ENCODE data around the gene ATP9A. TPM values are rescaled to one million over a fixed set of nuclear protein-coding genes. Genes with fewer than 3 reads are reported as not detected.

Gene ATP9A
- polyA plus RNA-seq, 1 of the 3 experiments (the other 2 are of a cell fraction), result 11.0 TPM

DNA sequence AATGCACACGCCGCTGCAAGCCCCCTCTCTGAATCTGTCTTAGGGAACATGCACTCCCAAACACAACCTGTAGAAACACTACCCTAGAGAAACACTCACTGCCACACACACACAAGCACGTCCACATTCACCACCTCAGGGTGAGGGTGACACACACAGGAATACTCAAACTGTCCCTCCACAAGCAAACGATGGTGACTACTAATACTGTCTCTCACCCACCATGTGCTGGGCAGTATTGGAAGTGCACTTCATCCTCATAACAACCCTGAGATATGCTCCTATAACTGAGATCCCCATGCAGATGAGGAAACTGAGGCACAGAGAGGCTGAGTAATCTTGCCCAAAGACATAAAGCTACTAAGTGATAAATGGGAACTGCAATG, 55.0 kb downstream of the ATP9A start (continued):
- TF ChIP-seq, protein P1, sequence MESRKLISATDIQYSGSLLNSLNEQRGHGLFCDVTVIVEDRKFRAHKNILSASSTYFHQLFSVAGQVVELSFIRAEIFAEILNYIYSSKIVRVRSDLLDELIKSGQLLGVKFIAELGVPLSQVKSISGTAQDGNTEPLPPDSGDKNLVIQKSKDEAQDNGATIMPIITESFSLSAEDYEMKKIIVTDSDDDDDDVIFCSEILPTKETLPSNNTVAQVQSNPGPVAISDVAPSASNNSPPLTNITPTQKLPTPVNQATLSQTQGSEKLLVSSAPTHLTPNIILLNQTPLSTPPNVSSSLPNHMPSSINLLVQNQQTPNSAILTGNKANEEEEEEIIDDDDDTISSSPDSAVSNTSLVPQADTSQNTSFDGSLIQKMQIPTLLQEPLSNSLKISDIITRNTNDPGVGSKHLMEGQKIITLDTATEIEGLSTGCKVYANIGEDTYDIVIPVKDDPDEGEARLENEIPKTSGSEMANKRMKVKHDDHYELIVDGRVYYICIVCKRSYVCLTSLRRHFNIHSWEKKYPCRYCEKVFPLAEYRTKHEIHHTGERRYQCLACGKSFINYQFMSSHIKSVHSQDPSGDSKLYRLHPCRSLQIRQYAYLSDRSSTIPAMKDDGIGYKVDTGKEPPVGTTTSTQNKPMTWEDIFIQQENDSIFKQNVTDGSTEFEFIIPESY (IDR thresholded peaks at IDR 0.05; ENCODE audit: borderline replicate concordance, low read depth), result no peak
- TF ChIP-seq TCF12 (IDR thresholded peaks at IDR 0.05) (no peak), JUND (IDR thresholded peaks at IDR 0.05) (no peak), POLR2AphosphoS5 (IDR thresholded peaks at IDR 0.05; ENCODE audit: low read depth, low read length) (no peak)
- TF ChIP-seq, protein P2, sequence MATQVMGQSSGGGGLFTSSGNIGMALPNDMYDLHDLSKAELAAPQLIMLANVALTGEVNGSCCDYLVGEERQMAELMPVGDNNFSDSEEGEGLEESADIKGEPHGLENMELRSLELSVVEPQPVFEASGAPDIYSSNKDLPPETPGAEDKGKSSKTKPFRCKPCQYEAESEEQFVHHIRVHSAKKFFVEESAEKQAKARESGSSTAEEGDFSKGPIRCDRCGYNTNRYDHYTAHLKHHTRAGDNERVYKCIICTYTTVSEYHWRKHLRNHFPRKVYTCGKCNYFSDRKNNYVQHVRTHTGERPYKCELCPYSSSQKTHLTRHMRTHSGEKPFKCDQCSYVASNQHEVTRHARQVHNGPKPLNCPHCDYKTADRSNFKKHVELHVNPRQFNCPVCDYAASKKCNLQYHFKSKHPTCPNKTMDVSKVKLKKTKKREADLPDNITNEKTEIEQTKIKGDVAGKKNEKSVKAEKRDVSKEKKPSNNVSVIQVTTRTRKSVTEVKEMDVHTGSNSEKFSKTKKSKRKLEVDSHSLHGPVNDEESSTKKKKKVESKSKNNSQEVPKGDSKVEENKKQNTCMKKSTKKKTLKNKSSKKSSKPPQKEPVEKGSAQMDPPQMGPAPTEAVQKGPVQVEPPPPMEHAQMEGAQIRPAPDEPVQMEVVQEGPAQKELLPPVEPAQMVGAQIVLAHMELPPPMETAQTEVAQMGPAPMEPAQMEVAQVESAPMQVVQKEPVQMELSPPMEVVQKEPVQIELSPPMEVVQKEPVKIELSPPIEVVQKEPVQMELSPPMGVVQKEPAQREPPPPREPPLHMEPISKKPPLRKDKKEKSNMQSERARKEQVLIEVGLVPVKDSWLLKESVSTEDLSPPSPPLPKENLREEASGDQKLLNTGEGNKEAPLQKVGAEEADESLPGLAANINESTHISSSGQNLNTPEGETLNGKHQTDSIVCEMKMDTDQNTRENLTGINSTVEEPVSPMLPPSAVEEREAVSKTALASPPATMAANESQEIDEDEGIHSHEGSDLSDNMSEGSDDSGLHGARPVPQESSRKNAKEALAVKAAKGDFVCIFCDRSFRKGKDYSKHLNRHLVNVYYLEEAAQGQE (IDR thresholded peaks at IDR 0.05; ENCODE audit: low read depth, low read length), result no peak

DNA sequence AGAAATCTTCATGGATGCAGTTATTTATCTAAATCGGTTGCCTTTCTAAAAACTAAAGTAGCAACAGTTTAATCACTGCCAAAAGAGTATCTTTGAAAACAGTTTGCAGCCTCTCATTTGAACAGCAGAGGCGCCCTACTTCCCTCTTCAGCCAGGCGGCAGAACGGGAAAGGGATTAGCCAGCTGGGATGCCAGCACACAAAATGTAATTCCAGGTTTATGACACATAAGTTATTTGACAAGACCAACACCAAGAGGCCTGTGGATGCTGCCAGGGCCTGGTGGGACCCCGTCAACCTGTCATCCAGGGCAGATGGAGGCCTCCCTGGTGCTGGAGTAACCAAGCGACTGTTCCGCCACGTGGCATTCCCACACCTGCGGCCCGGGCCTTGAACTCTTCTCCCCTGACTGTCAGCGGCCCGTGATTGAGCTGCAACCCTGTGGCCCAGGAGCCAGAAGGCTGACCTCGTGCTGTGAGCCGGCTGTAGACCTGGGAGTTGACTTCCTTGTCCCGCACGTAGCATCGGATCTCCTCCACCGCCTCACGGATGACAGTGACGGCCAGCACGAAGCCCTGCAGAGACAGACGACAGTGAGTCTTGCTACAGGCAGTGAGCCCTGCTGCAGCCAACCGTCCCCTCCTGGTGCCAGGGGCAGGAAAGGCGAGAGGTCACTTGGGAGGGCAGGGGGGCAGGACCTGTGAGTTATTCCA, 55.5 kb downstream of the ATP9A start:
- no peak overlapping the region for H3K27ac ChIP-seq (ENCODE audit: low read depth in 2 of 2, low read length in 1 of 2)
- TF ChIP-seq, protein P3, sequence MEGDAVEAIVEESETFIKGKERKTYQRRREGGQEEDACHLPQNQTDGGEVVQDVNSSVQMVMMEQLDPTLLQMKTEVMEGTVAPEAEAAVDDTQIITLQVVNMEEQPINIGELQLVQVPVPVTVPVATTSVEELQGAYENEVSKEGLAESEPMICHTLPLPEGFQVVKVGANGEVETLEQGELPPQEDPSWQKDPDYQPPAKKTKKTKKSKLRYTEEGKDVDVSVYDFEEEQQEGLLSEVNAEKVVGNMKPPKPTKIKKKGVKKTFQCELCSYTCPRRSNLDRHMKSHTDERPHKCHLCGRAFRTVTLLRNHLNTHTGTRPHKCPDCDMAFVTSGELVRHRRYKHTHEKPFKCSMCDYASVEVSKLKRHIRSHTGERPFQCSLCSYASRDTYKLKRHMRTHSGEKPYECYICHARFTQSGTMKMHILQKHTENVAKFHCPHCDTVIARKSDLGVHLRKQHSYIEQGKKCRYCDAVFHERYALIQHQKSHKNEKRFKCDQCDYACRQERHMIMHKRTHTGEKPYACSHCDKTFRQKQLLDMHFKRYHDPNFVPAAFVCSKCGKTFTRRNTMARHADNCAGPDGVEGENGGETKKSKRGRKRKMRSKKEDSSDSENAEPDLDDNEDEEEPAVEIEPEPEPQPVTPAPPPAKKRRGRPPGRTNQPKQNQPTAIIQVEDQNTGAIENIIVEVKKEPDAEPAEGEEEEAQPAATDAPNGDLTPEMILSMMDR (IDR thresholded peaks at IDR 0.05), result peak; percentile 57
- TF ChIP-seq, protein P4, sequence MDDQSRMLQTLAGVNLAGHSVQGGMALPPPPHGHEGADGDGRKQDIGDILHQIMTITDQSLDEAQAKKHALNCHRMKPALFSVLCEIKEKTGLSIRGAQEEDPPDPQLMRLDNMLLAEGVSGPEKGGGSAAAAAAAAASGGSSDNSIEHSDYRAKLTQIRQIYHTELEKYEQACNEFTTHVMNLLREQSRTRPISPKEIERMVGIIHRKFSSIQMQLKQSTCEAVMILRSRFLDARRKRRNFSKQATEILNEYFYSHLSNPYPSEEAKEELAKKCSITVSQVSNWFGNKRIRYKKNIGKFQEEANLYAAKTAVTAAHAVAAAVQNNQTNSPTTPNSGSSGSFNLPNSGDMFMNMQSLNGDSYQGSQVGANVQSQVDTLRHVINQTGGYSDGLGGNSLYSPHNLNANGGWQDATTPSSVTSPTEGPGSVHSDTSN (IDR thresholded peaks at IDR 0.05), result no peak
- TF ChIP-seq SIN3A (IDR thresholded peaks at IDR 0.05; ENCODE audit: borderline replicate concordance, low read depth, low read length) (no peak), RAD21 (IDR thresholded peaks at IDR 0.05; ENCODE audit: low read length) (peak; percentile 42), NRF1 (IDR thresholded peaks at IDR 0.05; ENCODE audit: low read depth, low read length) (no peak), RXRA (IDR thresholded peaks at IDR 0.05; ENCODE audit: borderline replicate concordance, low read depth) (no peak), TEAD4 (IDR thresholded peaks at IDR 0.05; ENCODE audit: borderline replicate concordance, insufficient read depth) (no peak), POLR2AphosphoS5 (IDR thresholded peaks at IDR 0.05; ENCODE audit: low read depth, low read length) (no peak), NFIC (IDR thresholded peaks at IDR 0.05; ENCODE audit: borderline replicate concordance) (no peak), SMC3 (IDR thresholded peaks at IDR 0.05; ENCODE audit: low read depth, low read length) (no peak)
- no peaks in the 10 kb centered on the region for H3K9me2 ChIP-seq
- H3K79me2 ChIP-seq (ENCODE audit: insufficient read depth), result no peaks in the 10 kb centered on the region
- peaks cover 0 to 6% of the 10 kb centered on the region in 2 experiments for H3K36me3 ChIP-seq (replicated peaks in 1 of 2; ENCODE audit: control insufficient read depth in 1 of 2, insufficient read depth in 2 of 2, low read length in 1 of 2)
- peaks cover 4 to 9% of the 10 kb centered on the region in 2 experiments; a peak in 3 of 4 replicates for H3K4me1 ChIP-seq (ENCODE audit: control insufficient read depth in 1 of 2, insufficient read depth in 2 of 2, low read depth in 1 of 2, low read length in 1 of 2)
- no peaks in the 10 kb centered on the region for H3F3A ChIP-seq (replicated peaks; ENCODE audit: insufficient read depth)
- DNase-seq, result peak; percentile 35
- H2AFZ ChIP-seq (ENCODE audit: low read depth), result no peak overlapping the region
- no peak overlapping the region for H3K4me3 ChIP-seq (ENCODE audit: low read depth in 2 of 2, low read length in 1 of 2)
- H3K9ac ChIP-seq, result no peak overlapping the region
- no peaks in the 10 kb centered on the region for H4K20me1 ChIP-seq (ENCODE audit: insufficient read depth)
- H3K27me3 ChIP-seq (ENCODE audit: insufficient read depth), result no peaks in the 10 kb centered on the region
- no peak overlapping the region for H3K4me2 ChIP-seq
- CTCF ChIA-PET, result interaction anchor here (0.7 to 1.6 kb wide), 3 partner anchors 12 to 201 kb away, joined by 3 to 9 read pairs (median 5); no protein-coding TSS in a partner anchor
- POLR2A ChIA-PET, result no interaction called here
- H3K9me3 ChIP-seq, result no peaks in the 10 kb centered on the region
- WGBS (ENCODE audit: low lambda C conversion rate), result 77% methylated on average over 18 of the region's 24 CpGs
